Measurements from ENCODE around the gene COL16A1. TPM values are rescaled to one million over a fixed set of nuclear protein-coding genes. Genes with fewer than 3 reads are reported as not detected.

Gene COL16A1
- total RNA-seq, 1 donor from 2014 or later = 0.33 TPM

DNA sequence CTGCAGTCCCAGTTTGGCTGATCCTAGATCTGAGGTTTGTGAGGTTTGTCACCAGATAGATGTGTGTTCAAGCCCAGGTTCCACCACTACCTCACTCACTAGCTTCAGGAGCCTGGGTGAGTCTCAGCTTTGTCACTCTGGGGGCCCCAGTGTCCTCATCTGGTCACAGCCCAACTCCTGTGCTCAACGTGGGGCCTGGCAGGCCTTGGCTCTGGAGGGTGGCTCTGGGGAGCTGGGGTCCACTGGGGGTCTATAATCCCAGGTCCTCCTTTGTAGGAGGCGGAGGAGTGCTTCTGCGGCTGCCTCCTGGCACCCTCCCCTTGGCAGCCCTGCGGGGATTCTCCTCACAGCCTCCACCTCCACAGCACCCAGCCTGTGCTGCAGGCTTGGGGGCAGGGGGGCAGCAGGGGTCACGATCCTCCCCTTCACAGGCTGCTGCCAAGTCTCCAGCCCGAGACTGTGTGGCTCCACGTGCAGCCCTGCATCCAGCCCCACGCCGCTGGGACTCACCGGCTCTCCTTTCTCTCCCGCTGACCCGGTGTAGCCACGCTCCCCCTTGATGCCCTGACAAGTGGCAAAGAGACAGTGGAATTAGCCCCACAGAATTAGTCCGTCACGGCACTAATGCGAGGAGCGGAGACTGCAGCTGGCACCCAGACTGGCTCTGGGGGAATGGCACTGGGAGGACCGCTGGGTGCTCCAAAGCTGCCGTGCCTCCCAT is 36.6 kb downstream of the COL16A1 start:
- DNase-seq (ENCODE audit: low read depth, low spot score) = no peak

DNA sequence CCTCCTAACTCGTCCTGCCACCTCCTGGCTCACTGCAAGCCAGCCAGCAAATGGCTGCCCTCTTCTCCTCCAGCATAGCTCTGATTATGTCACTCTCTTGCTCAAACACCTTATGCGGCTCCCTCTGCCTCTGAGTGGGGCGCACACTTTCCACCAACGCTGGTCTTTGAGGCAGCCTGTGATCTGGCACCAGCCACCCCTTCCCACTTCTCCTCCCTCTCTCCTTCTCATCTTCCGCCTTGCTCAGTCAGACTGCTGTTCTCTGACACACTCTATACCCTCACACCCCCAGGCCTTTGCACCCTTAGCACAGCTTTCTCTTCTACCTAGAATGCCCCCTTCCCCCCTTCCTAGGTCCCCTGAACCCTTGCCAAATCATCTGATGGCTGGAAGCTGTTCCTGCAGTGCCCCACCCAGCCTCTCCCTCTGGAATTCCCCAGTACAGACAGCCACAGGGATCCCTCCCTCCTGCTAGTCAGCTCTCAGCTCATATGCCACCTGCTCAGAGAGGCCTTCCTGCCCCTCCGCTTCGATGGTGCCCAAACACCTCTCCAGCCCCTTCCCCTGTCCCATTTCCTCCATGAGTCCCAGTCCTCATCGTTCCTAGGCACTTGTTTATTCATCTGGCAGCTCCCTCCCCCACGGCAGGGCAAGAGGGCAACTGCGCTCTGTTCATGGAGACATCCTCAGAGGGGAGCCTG is 37.4 kb downstream of the COL16A1 start:
- no peak for DNase-seq (ENCODE audit: low read depth, low spot score)

DNA sequence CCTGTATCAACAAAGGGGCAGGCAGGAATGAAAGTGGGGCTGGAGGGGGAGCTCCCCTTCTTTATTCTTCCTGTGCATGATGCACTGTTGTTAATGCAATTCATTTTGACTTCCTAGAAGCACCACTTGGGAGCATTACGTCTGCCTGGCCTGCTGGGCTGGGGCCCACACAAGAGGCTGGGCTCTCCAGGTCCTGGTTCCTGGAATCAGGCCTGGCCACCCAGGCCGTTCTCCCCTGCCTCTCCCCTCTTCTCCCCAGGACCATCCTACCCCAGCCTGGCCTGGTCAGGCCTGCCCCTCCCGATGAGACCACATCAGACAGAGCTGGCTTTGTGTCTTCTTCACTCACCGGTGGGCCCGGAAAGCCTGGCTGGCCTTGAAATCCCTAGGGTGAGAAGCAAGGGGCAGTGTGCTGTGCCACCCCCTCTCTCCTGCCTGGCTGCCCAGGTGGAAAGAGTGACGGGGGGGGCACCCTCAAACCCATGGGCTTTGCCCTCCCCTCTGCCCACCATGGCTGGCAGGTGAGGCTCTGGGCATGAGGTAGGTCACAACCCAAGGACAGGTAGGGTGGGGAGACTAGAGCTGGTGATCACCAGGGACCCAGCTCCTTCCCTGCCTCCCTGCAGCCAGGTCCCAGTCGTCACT is 38.5 kb downstream of the COL16A1 start:
- DNase-seq (ENCODE audit: low read depth, low spot score) = no peak

DNA sequence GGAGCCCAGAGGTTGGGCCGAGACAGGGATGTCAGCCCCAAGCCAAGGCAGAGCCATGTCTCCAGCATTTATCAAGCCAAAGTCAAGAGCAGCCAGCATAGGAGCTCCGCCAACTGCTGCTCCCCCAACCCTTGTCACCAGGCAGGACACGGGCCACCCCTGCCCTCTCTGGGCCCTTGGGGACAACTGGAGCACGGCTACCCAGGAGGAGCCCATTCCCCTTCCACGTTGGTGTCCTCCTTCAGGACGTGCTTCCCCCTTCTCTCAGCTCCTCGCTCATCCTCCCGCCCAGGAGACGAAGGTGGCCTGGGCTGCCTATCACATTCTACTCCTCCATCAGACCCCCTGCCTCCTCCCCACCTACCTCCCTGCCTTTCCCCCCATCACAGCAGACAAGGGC is 39.3 kb downstream of the COL16A1 start:
- no peak for DNase-seq (ENCODE audit: low read depth, low spot score)

DNA sequence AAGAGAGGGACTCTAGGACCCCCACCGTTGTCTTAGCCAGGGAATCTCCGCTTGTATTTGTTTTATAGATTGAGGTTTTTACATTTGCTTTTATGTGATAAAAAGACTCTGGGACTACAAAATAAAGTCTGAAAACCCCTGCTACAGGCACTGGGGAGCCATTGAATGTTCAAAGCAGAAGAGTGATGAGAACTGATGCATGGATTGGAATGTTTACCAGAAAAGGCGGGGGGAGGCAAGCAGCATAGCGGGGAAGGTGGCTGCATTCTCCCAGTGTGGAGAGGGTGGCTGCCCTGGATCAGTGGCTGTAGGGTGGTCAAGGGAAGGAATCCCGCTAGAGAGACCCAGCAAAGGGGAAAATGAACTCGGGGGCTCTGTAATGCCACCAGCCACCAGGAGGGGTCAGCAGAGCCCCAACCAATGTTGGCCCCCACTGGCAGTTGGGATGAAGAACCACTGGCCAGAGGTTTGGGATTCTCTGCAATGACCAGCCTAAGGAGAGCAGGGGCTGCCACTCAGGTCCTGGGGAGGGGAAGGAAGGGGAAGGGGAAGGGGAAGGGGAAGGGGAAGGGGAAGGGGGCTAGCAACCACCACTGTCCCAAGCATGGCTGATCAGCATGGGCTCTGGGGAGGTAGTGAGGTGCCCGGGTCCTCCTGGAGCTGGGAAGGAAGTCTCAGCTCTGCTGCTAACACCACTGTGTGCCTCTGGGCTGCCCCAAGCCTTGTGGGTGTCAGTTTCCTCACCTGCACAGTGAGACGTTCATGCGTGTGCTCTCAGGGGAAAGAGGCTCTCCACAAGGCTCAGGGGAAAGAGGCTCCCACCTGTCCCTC is 40.0 kb downstream of the COL16A1 start:
- DNase-seq (ENCODE audit: low read depth, low spot score) = no peak

DNA sequence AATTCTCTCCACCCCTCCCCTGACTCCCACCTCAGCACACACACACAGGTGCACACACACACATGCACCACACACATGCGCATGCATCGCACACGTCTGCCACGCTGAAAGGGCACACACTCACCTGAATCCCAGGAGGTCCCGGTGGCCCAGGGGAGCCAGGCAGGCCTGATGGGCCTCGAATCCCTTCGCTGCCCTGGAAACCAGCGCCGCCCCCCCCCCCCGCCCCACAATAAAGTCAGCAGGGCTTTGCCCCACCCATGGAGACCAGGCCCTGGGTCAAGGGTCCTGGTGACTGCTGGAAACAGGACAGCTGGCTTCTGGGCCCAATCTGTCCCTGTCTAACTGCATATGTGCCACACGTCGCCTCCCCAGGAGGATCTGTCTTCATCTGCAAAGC is 41.4 kb downstream of the COL16A1 start:
- DNase-seq (ENCODE audit: low read depth, low spot score) = no peak

DNA sequence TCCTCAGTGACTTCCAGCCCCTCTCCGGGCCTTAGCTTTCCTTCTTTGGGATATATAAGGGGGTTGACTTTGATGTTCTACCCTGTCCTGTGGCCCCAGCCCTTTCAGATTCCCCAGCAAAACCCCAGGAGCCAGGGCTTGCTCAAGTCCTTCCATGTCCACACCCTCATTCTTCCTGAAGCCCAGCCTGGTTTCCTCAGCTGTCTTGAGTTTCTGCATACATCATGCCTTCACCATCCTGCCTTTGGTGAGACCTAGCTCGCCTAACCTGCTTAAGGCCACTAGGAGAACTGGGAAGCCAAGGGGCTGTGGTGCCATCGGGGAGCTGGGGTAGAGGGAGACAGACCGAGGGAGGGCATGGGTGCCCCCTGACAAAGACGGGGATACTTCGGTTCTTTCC is 42.0 kb downstream of the COL16A1 start:
- DNase-seq (ENCODE audit: low read depth, low spot score) = no peak

DNA sequence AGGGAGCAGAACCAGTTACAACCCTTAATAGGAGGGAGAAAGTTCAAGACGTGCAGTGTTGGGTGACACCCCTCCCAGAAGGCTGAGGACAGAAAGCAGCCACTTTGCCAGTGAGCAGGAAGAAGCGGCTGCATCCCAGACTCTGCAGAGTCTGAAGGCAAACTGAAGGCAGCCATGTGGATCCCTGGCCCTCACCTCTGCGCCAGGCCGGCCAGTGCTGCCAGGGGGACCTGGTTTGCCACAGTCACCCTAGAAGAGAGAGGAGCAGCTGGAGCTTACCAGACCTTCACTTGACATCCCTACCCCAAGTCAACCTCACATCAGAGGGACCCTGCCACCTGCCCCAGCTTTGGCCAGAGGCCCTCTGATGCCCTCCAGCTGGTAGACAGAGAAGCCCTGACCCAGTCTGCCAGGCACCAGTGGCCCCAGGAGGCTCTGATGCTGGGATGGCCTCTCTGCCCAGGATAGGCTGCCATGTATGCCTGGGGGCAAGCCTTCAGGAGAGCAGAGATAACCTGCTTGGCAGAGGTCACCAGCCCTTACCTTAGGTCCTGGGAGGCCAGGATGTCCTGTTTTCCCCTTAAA is 42.9 kb downstream of the COL16A1 start:
- no peak for DNase-seq (ENCODE audit: low read depth, low spot score)

DNA sequence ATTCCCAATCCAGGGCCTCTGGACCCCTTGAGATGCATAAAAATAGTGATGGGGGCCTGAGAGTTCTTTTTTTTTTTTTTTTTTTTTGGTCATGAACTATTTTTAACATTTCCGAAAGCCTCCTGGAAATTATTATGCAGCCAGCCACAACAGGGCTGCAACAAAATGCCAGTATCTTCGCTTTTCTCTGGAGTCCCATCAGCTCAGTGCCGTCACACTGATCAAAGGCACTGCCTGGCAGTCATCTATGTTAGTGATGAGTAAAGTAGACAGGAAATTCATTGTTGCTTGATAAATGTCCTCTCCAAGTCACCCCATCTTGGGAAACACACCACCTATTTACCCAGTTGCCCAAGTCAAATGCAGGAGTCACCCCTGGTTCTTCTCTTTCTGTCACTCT is 43.9 kb downstream of the COL16A1 start:
- no peak for DNase-seq (ENCODE audit: low read depth, low spot score)

DNA sequence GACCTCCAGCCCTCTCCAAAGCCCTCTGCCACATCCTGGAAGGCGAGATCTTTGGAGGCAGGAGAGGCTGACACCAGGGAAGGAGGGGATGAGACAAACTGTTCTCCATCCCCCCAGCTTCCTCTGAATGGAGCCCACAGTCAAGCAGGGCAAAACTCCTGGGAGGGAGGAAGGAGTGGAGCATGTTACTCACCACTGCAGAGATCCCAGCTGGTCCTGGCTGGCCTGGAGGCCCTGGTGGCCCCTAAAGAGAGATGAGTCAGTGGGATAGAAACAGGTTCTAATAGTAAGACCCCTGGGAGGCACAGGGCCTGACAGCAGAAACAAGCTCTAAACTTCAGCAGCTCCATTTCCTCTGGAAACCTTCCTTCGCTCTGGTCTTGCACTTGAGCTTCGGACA is 45.1 kb downstream of the COL16A1 start:
- DNase-seq (ENCODE audit: low read depth, low spot score) = no peak

DNA sequence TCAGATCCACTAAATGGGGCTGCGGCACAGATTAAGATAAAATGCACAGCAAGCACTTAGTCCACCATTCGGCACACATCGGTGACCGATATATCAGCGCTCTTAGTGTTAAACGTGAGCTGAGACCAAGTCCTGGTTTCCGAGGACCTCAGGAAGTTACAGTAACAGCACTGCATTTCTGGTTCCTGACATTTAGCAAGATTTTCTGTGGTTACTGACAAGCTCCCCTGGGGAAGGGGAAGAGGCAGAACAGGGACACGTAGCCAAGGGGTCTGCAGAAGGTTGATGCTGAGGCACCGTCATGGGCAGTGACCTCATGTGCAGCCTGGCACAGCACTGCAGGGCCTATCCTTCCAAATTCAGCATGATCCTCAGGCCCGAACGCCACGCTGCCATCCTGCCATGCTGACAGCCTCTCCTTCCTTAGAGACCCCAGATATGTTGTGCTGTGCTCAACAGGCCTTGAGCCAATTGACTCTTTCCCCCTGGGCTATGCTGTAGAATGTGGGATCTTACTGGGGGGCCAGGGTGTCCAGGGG is 45.8 kb downstream of the COL16A1 start:
- DNase-seq (ENCODE audit: low read depth, low spot score) = no peak

DNA sequence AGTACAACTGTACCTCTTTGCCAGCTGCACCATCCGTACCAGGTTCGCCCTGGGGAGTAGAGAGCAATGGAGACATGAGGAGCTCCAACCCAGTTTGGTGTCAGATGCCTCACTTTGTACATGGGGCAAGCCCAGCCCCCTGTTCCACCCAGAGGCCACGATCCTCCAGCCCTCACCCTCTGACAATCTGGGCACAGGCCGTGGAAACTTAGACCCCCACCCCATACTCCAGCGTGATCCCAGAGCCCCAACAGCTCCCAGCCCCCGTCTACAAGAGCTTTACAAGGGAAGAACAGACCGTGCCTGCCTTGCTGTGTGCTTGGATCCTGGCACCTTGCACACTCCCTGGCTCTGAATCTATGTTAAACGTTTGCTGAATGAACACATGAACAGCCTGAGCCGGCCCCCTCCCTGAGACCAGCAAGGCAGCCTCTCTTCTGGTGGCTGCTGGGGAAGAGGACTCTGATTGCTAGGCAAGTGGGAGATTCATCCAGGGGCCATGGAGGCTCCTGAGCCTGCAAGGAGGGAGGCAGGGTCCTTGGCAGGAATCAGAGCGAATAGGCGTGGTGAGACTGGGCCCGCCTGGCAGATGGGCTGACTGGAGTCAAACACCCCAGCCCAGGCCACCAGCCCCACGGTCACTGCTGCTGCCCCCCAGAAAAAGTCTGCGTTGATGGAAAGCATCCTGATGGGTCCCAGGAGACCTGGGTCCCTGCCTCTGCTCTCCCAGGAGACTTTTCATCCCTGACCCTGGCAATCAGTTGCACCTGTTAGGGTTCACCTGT is 46.6 kb downstream of the COL16A1 start:
- no peak for DNase-seq (ENCODE audit: low read depth, low spot score)

DNA sequence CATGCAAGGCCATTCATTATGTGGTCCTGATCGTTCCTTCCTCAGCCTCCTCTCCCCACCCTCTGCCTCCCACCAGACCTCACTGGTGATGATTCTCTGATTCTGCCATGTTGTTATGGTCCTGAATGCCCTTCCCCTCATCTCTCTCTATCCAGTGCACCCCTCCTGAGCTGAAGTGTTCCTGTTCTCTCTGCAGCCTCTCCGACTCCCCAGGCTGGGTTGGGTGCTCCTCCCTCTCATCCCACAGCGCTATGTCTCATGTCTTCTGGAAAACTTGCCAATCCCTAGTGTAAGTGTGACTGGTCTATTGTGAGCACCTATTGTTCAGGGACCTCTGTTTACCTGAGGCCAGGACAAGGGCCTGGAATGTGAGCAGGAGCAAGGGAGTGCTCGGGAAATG is 48.1 kb downstream of the COL16A1 start:
- no peak for DNase-seq (ENCODE audit: low read depth, low spot score)

DNA sequence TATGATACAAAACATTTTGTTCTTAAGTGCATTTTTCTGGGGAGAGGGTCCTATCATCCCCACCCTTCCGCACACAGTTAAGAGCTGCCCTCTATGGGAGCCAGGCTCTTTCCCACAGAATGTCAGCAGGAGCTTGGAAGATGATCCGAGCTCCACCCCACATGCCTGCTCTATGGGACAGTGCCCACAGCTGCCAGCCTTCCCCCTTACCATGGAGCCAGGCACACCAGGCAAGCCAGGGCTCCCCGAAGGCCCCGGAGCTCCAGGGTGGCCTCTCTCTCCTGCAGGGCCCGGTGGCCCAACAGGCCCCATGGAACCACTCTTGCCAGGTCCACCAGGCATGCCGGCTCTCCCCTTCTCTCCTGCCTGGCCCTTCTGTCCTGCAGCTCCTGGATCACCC is 48.7 kb downstream of the COL16A1 start:
- DNase-seq (ENCODE audit: low read depth, low spot score) = no peak

DNA sequence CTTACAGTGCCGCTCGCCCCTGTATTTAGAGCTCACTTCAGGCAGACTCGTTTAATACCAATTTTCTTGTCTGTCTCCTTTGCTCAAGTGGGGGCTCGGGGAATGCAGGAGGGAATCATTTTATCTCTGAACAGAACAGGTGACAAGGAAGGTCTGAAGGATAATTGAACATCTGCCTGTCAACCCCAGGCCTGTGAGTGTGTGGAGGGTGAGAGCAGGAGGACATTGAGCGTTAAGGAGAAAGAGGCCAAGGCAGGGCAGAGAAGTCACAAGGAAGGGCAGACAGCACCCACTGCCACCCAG is 49.4 kb downstream of the COL16A1 start:
- DNase-seq (ENCODE audit: low read depth, low spot score) = no peak

DNA sequence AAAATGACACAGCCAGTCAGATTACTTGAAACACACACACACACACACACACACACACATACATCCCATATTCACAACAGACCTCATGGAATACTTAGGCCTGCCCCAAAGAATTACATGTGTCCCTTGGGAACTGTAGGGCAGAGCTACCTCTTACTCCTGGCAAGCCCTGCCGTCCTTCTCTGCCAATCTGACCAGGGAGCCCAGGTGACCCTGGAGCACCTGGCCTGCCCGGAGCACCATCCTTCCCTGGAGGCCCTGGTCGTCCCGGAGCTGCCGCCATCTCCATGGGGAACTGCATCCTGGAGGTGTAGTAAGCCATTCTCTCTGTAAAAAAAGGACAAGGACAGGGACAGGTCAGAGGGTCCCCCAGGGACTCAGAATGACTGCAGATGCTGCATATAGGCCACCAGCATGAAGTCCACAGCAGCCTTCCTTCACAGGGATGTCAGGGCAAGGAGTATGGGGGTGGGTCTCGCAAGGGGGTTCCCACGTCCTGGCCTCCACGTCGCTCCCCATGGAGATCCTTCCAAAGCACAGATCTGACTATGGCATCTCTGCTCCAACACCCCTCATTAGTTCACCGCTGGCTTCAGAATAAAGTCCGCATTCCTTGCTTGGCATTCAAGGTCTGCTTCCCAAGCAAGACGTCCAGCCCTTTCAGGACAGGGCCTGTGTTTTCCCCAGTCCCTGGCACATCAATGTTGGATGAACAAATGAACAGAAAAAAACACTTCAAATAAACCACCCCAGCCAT is 49.9 kb downstream of the COL16A1 start:
- no peak for DNase-seq (ENCODE audit: low read depth, low spot score)

DNA sequence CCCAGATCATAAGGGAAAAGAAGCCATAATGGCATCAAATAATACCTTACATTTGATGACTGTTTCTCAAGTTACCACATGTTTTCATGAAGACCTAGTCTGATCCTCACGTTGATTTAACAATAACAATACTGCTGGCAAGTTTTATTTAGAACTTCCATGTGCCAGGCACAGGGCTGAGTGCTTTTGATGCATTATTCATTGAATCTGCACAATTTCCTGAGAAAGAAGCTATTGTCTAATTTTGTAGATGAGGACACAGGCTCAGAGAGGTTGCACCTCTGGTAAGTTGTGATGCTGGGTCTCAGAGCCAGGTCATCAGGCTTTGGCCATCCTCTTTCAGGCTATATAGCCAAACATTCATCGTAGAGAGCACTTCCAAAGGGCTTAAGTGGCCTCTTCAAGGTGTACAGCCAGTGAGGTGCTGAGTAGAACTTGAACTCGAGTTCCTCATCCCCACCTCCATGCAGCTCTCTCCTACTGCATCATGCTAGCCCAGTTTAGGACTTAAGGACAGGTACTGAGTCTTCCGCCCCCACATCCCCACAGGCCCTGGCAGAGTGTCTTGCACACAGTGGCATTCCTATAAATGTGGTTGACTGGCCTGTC is 50.8 kb downstream of the COL16A1 start:
- no peak for DNase-seq (ENCODE audit: low read depth, low spot score)

DNA sequence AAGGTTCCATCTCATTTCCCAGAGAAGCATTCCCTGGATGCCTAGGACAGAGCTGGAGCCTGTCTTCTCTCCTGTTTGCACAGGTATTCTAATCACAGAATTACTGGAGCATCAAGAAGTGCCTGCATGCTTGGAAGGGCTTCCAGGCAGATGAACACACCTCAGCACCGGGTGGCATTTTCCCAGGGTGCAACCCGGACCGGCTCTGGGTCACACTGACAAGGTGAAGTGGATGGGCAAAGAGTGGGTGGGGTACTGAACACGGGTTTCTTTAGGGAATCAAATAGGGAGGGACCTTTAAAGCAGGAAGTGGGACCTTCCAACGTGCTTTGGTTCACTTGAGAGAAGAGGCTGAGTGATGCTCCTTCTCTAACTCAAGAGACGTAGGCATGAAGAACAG is 52.1 kb downstream of the COL16A1 start:
- DNase-seq (ENCODE audit: low read depth, low spot score) = no peak

DNA sequence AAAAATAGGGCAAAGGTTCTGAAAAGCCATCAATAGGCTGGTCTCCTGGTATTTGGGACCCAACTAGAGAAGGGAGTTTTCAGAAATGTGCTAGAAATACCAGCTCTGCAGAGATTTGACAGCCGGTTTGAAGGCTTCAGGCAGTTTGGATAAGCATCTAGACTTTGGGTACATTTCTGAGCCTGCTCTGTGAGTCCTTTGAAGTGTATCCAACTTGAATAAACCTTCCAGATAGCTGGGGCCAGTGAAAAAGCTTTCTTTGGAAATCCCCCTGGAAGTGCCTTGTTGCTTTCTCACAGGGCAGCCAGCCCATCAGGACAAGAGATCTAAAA is 52.8 kb downstream of the COL16A1 start:
- DNase-seq (ENCODE audit: low read depth, low spot score) = no peak
